GM23248 (cell line): ENCODE measurements around the gene RASAL2. TPM values are rescaled to one million over a fixed set of nuclear protein-coding genes. Genes with fewer than 3 reads are reported as not detected.

Source experiments
- DNase-seq: peaks from one replicate; pipeline ENCODE4 v3.0.0-alpha.2; 2015
- H2AFZ ChIP-seq: fragments of 200-600 bp; sonication (generic); 2 replicates; pipeline ENCODE4 v1.6.1; 2016; ENCODE audit warnings: antibody characterized with exemption
- H3F3A ChIP-seq: fragments of 200-600 bp; sonication (generic); 2 replicates; pipeline ENCODE4 v1.6.1; 2016; ENCODE audit warnings: mild to moderate bottlenecking, antibody characterized with exemption, mixed run types; ENCODE audit not compliant: insufficient read depth
- H3K27ac ChIP-seq: fragments of 200-600 bp; sonication (generic); 2 replicates; pipeline ENCODE4 v1.5.1; 2016; ENCODE audit warnings: mild to moderate bottlenecking
- H3K27me3 ChIP-seq: fragments of 200-600 bp; sonication (generic); replicated peaks from 2 replicates; pipeline ENCODE4 v1.6.1; 2016; ENCODE audit warnings: mild to moderate bottlenecking; ENCODE audit not compliant: insufficient read depth
- H3K36me3 ChIP-seq: fragments of 200-600 bp; sonication (generic); 2 replicates; pipeline ENCODE4 v1.6.1; 2016; ENCODE audit warnings: low read depth, mild to moderate bottlenecking
- H3K4me1 ChIP-seq: fragments of 200-600 bp; sonication (generic); 2 replicates; pipeline ENCODE4 v1.6.1; 2016; ENCODE audit warnings: mild to moderate bottlenecking; ENCODE audit not compliant: insufficient read depth
- H3K4me2 ChIP-seq: fragments of 200-600 bp; sonication (generic); one replicate; pipeline ENCODE4 v1.6.1; 2016; ENCODE audit warnings: mild to moderate bottlenecking; ENCODE audit not compliant: unreplicated experiment
- H3K4me3 ChIP-seq: fragments of 200-600 bp; sonication (generic); 2 replicates; pipeline ENCODE4 v1.5.1; 2016; ENCODE audit warnings: mild to moderate bottlenecking
- H3K79me2 ChIP-seq: fragments of 200-600 bp; sonication (generic); 2 replicates; pipeline ENCODE4 v1.6.1; 2016; ENCODE audit warnings: mild to moderate bottlenecking; ENCODE audit not compliant: insufficient read depth
- H3K9ac ChIP-seq: fragments of 200-600 bp; sonication (generic); 2 replicates; pipeline ENCODE4 v1.6.1; 2016; ENCODE audit warnings: mild to moderate bottlenecking
- H3K9me2 ChIP-seq: fragments of 200-600 bp; sonication (generic); 2 replicates; pipeline ENCODE4 v1.6.1; 2016; ENCODE audit warnings: mixed run types, mild to moderate bottlenecking, moderate library complexity; ENCODE audit not compliant: insufficient read depth
- H3K9me3 ChIP-seq: fragments of 200-600 bp; sonication (generic); one replicate; pipeline ENCODE4 v1.6.1; 2017; ENCODE audit warnings: low read depth
- H4K20me1 ChIP-seq: fragments of 200-600 bp; sonication (generic); 2 replicates; pipeline ENCODE4 v1.6.0; 2016; ENCODE audit not compliant: insufficient read depth
- EZH2 ChIP-seq: fragments of 200-600 bp; sonication (generic); IDR thresholded peaks from 2 replicates; pipeline ENCODE4 v1.6.1; 2018; ENCODE audit warnings: antibody characterized with exemption, mild to moderate bottlenecking; ENCODE audit not compliant: insufficient read depth, poor library complexity, severe bottlenecking
- EZH2phosphoT487 ChIP-seq: fragments of 200-600 bp; sonication (generic); IDR thresholded peaks from 2 replicates; pipeline ENCODE4 v1.6.1; 2018; ENCODE audit warnings: antibody characterized with exemption, moderate library complexity, mild to moderate bottlenecking, low read depth; ENCODE audit not compliant: insufficient read depth
- WGBS, 2 experiments: methylation state at CpG; one replicate each; pipeline ENCODE4 v1.1.6; 2015 to 2017; ENCODE audit warnings: low lambda C conversion rate in 2 of 2, low coverage in 1 of 2; ENCODE audit errors: missing lambda C conversion rate in 2 of 2; 5-methylcytosine and 5-hydroxymethylcytosine counted together
- in situ Hi-C: fragments of 300-500 bp; cut with MboI; formaldehyde crosslinking; loops from 2 replicates; pipeline ENCODE4 v1.15.0; 2020
- polyA plus RNA-seq: library from polyadenylated mRNA; unstranded; fragments of >200 nt; fragmentation: Nextera tagmentation; extraction: Ambion mirVana; gene quantifications from 2 replicates; pipeline ENCODE4 v1.2.1, GENCODE V29; 2016
- total RNA-seq: library from RNA; depleted of rRNA; stranded (reverse); fragments of >200 nt; shearing (Covaris generic); gene quantifications from 2 replicates; pipeline ENCODE4 v1.2.3, GENCODE V29; 2014

Gene RASAL2
- total and polyA plus RNA-seq, 2 experiments from 2014 or later: 10.1 to 23.1 TPM

DNA sequence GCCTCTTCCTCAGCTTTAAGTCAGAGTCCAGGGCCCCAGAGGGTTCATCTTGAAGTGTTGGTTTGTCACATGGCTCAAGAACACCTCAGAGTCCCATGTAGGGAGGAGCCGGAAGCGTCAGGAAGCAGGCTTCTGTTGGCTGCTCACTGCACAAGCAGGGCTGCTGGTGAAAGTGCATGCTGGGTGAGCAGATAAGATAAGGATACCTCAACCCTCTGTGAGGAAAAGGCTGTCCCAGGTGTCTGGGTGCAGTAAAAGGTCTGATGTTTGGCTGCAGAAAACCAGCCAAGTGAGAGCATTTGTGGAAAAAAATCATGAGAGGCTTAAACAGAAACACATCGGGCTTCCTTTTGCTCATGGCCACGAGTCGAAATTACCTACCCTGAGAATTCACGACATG, 412.8 kb downstream of the RASAL2 start:
- H3K4me1 ChIP-seq: no peaks in the 10 kb centered on the region
- no peak overlapping the region for H2AFZ ChIP-seq
- no peaks in the 10 kb centered on the region for H3K9me2 ChIP-seq
- H3K27me3 ChIP-seq: no peaks in the 10 kb centered on the region
- no peak overlapping the region for H3K4me3 ChIP-seq
- no peaks in the 10 kb centered on the region for H3F3A ChIP-seq
- TF ChIP-seq EZH2: no peak
- in situ Hi-C loops: no loop called here
- no peak overlapping the region for H3K9ac ChIP-seq
- 90% methylated on average over 6 of the region's 6 CpGs for WGBS, 2 experiments
- no peaks in the 10 kb centered on the region for H3K36me3 ChIP-seq
- H3K79me2 ChIP-seq: no peaks in the 10 kb centered on the region
- no peaks in the 10 kb centered on the region for H4K20me1 ChIP-seq
- no peak for DNase-seq
- H3K27ac ChIP-seq: no peak overlapping the region
- H3K4me2 ChIP-seq: no peak overlapping the region
- no peaks in the 10 kb centered on the region for H3K9me3 ChIP-seq

DNA sequence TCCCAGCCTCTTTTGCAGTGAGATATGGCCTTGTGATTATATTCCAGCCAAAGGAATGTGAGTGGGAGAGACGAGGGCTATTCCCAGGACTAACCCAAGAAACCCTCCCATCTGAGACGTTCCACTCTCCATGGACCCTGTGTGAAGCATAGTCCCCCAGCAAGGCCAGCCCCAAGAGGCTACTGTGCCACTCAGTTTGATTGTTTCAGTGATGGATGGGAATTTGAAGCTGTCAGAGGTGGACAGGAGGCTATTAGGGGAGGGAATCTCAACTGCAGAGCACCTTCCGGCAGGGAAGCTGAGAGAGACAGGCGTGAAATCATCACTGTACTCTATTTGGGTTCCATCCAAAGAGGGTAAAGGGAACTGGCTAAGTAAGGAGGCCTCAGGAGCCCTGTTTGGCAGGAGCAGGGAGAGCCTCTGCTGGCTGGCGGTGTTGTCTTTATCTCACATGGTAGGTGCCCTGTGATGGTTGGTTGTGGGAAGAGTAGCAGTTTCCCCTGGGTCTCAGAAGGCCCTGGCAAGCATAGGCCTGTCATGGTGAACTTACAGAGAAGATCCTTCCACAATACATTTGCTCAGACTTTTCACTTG, 415.6 kb downstream of the RASAL2 start:
- in situ Hi-C loops: no loop called here
- no peak overlapping the region for H2AFZ ChIP-seq
- no peaks in the 10 kb centered on the region for H3K9me3 ChIP-seq

DNA sequence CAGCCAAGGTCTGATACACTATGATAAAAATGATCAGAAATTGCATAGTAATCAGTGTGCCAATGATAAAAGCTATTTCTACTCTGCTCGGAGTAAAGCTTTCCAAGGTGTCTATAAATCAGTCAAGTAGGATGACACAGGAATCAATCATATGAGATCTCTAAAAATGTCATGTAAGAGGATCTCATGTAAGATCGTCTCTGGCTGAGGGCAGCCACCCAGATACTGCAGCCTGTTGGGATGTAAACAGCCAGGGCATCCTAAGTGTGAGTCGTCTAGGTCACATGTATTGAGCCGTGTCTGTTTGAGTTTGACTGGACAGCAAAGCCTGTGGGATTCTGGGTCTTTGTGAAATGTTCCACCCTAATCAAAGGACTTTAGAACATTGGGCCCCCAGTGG, 416.3 kb downstream of the RASAL2 start:
- H3K9me3 ChIP-seq: no peaks in the 10 kb centered on the region
- H3K4me1 ChIP-seq: no peaks in the 10 kb centered on the region
- H4K20me1 ChIP-seq: no peaks in the 10 kb centered on the region
- no peaks in the 10 kb centered on the region for H3K36me3 ChIP-seq
- WGBS, 2 experiments: 77% methylated on average over 4 of the region's 4 CpGs
- no peak overlapping the region for H3K27ac ChIP-seq
- no peaks in the 10 kb centered on the region for H3K9me2 ChIP-seq
- no peaks in the 10 kb centered on the region for H3F3A ChIP-seq
- in situ Hi-C loops: no loop called here
- no peaks in the 10 kb centered on the region for H3K79me2 ChIP-seq
- no peak overlapping the region for H3K4me2 ChIP-seq
- H2AFZ ChIP-seq: no peak overlapping the region
- H3K4me3 ChIP-seq: no peak overlapping the region
- peak; percentile 28 for DNase-seq
- TF ChIP-seq EZH2 (no peak), EZH2phosphoT487 (no peak)
- H3K27me3 ChIP-seq: no peaks in the 10 kb centered on the region
- no peak overlapping the region for H3K9ac ChIP-seq

More for the DNA sequence above, 415.6 kb downstream of the RASAL2 start:
- no peaks in the 10 kb centered on the region for H3K9me2 ChIP-seq
- H3K4me2 ChIP-seq: no peak overlapping the region
- no peak overlapping the region for H3K27ac ChIP-seq
- 87 to 92% methylated on average over 5 of the region's 5 CpGs for WGBS, 2 experiments
- no peaks in the 10 kb centered on the region for H3F3A ChIP-seq
- no peaks in the 10 kb centered on the region for H3K27me3 ChIP-seq
- H3K9ac ChIP-seq: no peak overlapping the region
- H3K79me2 ChIP-seq: no peaks in the 10 kb centered on the region
- H3K4me3 ChIP-seq: no peak overlapping the region
- H4K20me1 ChIP-seq: no peaks in the 10 kb centered on the region
- TF ChIP-seq EZH2: no peak
- TF ChIP-seq EZH2phosphoT487: no peak
- H3K36me3 ChIP-seq: no peaks in the 10 kb centered on the region
- no peaks in the 10 kb centered on the region for H3K4me1 ChIP-seq
- no peak for DNase-seq

DNA sequence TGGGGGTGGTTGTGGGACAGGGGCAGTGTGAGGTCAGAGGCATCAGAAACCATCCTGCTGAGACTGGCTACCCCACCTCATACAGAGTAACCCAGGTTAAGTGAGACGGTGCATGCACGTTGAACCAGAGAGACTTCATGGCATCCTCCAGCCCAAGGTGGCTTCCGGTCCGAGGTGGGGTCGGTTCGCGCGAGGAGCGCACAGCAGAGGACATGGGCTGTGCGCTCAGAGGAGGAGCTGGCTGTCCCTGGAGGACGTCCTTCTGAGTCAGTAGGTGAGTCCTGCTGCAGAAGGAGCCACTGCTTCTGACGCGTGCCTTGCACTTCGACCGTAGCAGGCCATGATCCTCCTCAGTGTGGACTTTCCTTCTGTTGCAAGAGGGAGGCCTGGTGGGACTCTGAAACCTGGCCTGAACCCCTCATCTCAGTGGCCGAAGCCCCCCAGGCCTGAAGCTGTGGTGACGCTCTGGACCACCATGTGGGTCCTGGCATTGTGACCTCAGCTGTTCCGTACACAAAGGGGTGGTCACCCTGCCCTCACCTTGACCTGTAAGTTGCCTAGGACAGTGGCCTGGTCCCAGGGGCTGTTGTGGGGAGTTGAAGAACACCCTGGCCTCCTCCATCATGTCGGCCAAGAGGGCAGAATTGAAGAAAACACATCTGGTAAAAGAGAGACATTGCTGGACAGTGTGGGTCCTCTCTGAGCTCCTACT, 418.8 kb downstream of the RASAL2 start, which contains the start of gene TEX35:
Gene TEX35, plus strand, starts transcription at position 544 of the 712 bp plus-strand sequence. Its CDS starts 80 bp downstream, at position 624.
- no peak for TF ChIP-seq EZH2
- TF ChIP-seq EZH2phosphoT487: no peak
- in situ Hi-C loops: no loop called here

More for the DNA sequence above, 418.8 kb downstream of the RASAL2 start, which contains the start of gene TEX35:
- H3K9me3 ChIP-seq: no peaks in the 10 kb centered on the region
- no peaks in the 10 kb centered on the region for H3K9me2 ChIP-seq
- H3K36me3 ChIP-seq: no peaks in the 10 kb centered on the region
- DNase-seq: no peak
- H3K9ac ChIP-seq: no peak within 1 kb of the TSS
- no peaks in the 10 kb centered on the region for H3F3A ChIP-seq
- no peaks in the 10 kb centered on the region for H3K4me1 ChIP-seq
- H3K27ac ChIP-seq: no peak within 1 kb of the TSS
- no peak within 1 kb of the TSS for H3K4me2 ChIP-seq
- peak within 1 kb of the TSS; percentile 59; the same call in 1 of the 2 replicates for H2AFZ ChIP-seq
- H3K4me3 ChIP-seq: no peak within 1 kb of the TSS
- H4K20me1 ChIP-seq: no peaks in the 10 kb centered on the region
- no peaks in the 10 kb centered on the region for H3K79me2 ChIP-seq
- 86 to 88% methylated on average over 19 of the region's 19 CpGs for WGBS, 2 experiments
- no peaks in the 10 kb centered on the region for H3K27me3 ChIP-seq
